GM12878 (cell line): Measurements from ENCODE around the gene VPS26A. TPM values are rescaled to one million over a fixed set of nuclear protein-coding genes. Genes with fewer than 3 reads are reported as not detected.

Source experiments
- BCL3 ChIP-seq: IDR thresholded peaks from 2 replicates; pipeline ENCODE4 v1.6.1; 2011; ENCODE audit warnings: borderline replicate concordance, low read depth, mild to moderate bottlenecking, moderate library complexity, low read length; ENCODE audit not compliant: insufficient read depth, poor library complexity, severe bottlenecking
- BMI1 ChIP-seq: fragments of 450-650 bp; IDR thresholded peaks from 2 replicates; pipeline ENCODE4 v1.6.1; 2016; ENCODE audit warnings: mild to moderate bottlenecking, moderate library complexity, borderline replicate concordance
- CBFB ChIP-seq: IDR thresholded peaks from 2 replicates; pipeline ENCODE4 v1.6.1; 2016; ENCODE audit warnings: antibody characterized with exemption, low read depth
- CHD1 ChIP-seq: IDR thresholded peaks from 2 replicates; pipeline ENCODE4 v1.6.1; 2012; ENCODE audit warnings: low read depth, low read length, improper control_type of control experiment
- CHD2 ChIP-seq: IDR thresholded peaks from 2 replicates; pipeline ENCODE4 v1.6.1; 2011; ENCODE audit warnings: low read depth, low read length, improper control_type of control experiment, borderline replicate concordance
- CREB1 ChIP-seq: IDR thresholded peaks from 2 replicates; pipeline ENCODE4 v1.6.1; 2012; ENCODE audit warnings: low read depth, mild to moderate bottlenecking, inconsistent platforms
- EED ChIP-seq: sonication (generic); IDR thresholded peaks from 2 replicates; pipeline ENCODE4 v1.6.1; 2016; ENCODE audit warnings: antibody characterized with exemption, low read depth
- EGR1 ChIP-seq, 2 experiments: IDR thresholded peaks; 1 replicate in 1 of 2; 2 replicates in 1 of 2; pipeline ENCODE4 v1.6.1; 2011 to 2012; ENCODE audit warnings: low read depth in 2 of 2, low read length in 2 of 2, borderline replicate concordance in 1 of 2, mild to moderate bottlenecking in 1 of 2, moderate library complexity in 1 of 2
- ELK1 ChIP-seq: IDR thresholded peaks from 2 replicates; pipeline ENCODE4 v1.6.1; 2012; ENCODE audit warnings: low read depth, low read length, improper control_type of control experiment
- EP300 ChIP-seq, 2 experiments: fragments of 150-350 bp in 1 of 2; IDR thresholded peaks; 2 replicates each; pipeline ENCODE4 v1.6.1; 2011 to 2012; ENCODE audit warnings: low read depth in 2 of 2, low read length in 2 of 2, borderline replicate concordance in 1 of 2, improper control_type of control experiment in 1 of 2, inconsistent platforms in 1 of 2; ENCODE audit not compliant: control insufficient read depth in 1 of 2
- EZH2 ChIP-seq: IDR thresholded peaks from 2 replicates; pipeline ENCODE4 v1.6.1; 2012; ENCODE audit warnings: low read depth, mild to moderate bottlenecking, control low read depth, inconsistent platforms, low read length, borderline replicate concordance; ENCODE audit not compliant: control insufficient read depth
- FOXK2 ChIP-seq: fragments of 450-650 bp; IDR thresholded peaks from 2 replicates; pipeline ENCODE4 v1.6.1; 2017; ENCODE audit warnings: mild to moderate bottlenecking, moderate library complexity
- FOXM1 ChIP-seq: IDR thresholded peaks from 2 replicates; pipeline ENCODE4 v1.6.1; 2012; ENCODE audit warnings: low read depth, mild to moderate bottlenecking, inconsistent platforms, low read length, moderate library complexity
- GABPA ChIP-seq: IDR thresholded peaks from 2 replicates; pipeline ENCODE4 v1.6.1; 2014; ENCODE audit warnings: antibody characterized with exemption, low read depth, mild to moderate bottlenecking, inconsistent platforms
- HDAC2 ChIP-seq: fragments of 200-600 bp; sonication (generic); IDR thresholded peaks from 2 replicates; pipeline ENCODE4 v1.6.1; 2017
- IKZF2 ChIP-seq, 2 experiments: fragments of 450-650 bp; IDR thresholded peaks; 2 replicates each; pipeline ENCODE4 v1.6.1; 2017; ENCODE audit warnings: mild to moderate bottlenecking in 2 of 2, moderate library complexity in 2 of 2
- JUND ChIP-seq: IDR thresholded peaks from 2 replicates; pipeline ENCODE4 v1.6.1; 2012; ENCODE audit warnings: low read depth, mild to moderate bottlenecking, low read length, improper control_type of control experiment, moderate library complexity
- MTA3 ChIP-seq: IDR thresholded peaks from 2 replicates; pipeline ENCODE4 v1.6.1; 2012; ENCODE audit warnings: low read length, inconsistent platforms, borderline replicate concordance
- POLR2AphosphoS2 ChIP-seq: IDR thresholded peaks from 2 replicates; pipeline ENCODE4 v1.6.1; 2011; ENCODE audit warnings: low read depth, mild to moderate bottlenecking, low read length, improper control_type of control experiment, moderate library complexity
- RUNX3 ChIP-seq: IDR thresholded peaks from 2 replicates; pipeline ENCODE4 v1.6.1; 2012; ENCODE audit warnings: low read length, inconsistent platforms
- SMC3 ChIP-seq: IDR thresholded peaks from 2 replicates; pipeline ENCODE4 v1.6.1; 2011; ENCODE audit warnings: low read length, improper control_type of control experiment, borderline replicate concordance
- SUPT20H ChIP-seq: IDR thresholded peaks from 2 replicates; pipeline ENCODE4 v1.6.1; 2011; ENCODE audit warnings: low read depth, mild to moderate bottlenecking, low read length, moderate library complexity, borderline replicate concordance; ENCODE audit not compliant: control insufficient read depth
- TAF1 ChIP-seq: IDR thresholded peaks from 2 replicates; pipeline ENCODE4 v1.6.1; 2011; ENCODE audit warnings: mild to moderate bottlenecking, low read depth, low read length, borderline replicate concordance
- TBL1XR1 ChIP-seq: IDR thresholded peaks from 2 replicates; pipeline ENCODE4 v1.6.1; 2012; ENCODE audit warnings: low read depth, low read length, improper control_type of control experiment
- ZBTB11 ChIP-seq: fragments of 450-650 bp; formaldehyde crosslinking; IDR thresholded peaks from 2 replicates; pipeline ENCODE4 v1.5.0; 2022; ENCODE audit warnings: mild to moderate bottlenecking, missing genetic modification characterization
- ZNF207 ChIP-seq: fragments of 450-650 bp; IDR thresholded peaks from 2 replicates; pipeline ENCODE4 v1.6.1; 2014; ENCODE audit warnings: antibody characterized with exemption, mild to moderate bottlenecking, borderline replicate concordance
- ZNF384 ChIP-seq: IDR thresholded peaks from 2 replicates; pipeline ENCODE4 v1.6.1; 2012; ENCODE audit warnings: low read depth, mild to moderate bottlenecking, low read length, improper control_type of control experiment, borderline replicate concordance
- ZSCAN29 ChIP-seq: fragments of 450-650 bp; IDR thresholded peaks from 2 replicates; pipeline ENCODE4 v1.6.1; 2017; ENCODE audit warnings: mild to moderate bottlenecking, moderate library complexity
- polyA plus RNA-seq, 11 experiments: library from polyadenylated mRNA; depleted of rRNA in 4 of 11; unstranded in 6 of 11; stranded (reverse) in 5 of 11; fragments of >200 nt; fragmentation: Nextera tagmentation in 4 of 11; fragmentation: Illumina TruSeq in 1 of 11; extraction: Ambion mirVana in 4 of 11; extraction: Trizol in 1 of 11; gene quantifications; 1 replicate in 1 of 11; 2 replicates in 10 of 11; pipeline versions ENCODE4 v1.2.1 to v1.2.3, GENCODE V29; 2011 to 2016; ENCODE audit warnings: inconsistent platforms in 2 of 11, missing spikeins in 2 of 11, low read depth in 1 of 11
- total RNA-seq, 4 experiments: library from RNA; depleted of rRNA in 3 of 4; stranded (reverse); fragments of >200 nt in 3 of 4; fragmentation: Illumina TruSeq in 1 of 4; extraction: Trizol in 1 of 4; gene quantifications; 2 replicates each; pipeline versions ENCODE4 v1.2.1 to v1.2.3, GENCODE V29; 2013 to 2021

Gene VPS26A
- total and polyA plus RNA-seq, 10 of the 15 experiments (the other 5 are each of a cell fraction or from before 2014, with no cell fraction given) = 16.8 to 72.3 (median 26.8) TPM

- TF ChIP-seq TAF1 = no peak
- peak; percentile 63; the same call in 1 of the 2 replicates for TF ChIP-seq ZNF384
- no peak for TF ChIP-seq GABPA
- no peak for TF ChIP-seq CHD1
- TF ChIP-seq SUPT20H = no peak
- TF ChIP-seq POLR2AphosphoS2 = no peak
- no peak for TF ChIP-seq HDAC2
- no peak for TF ChIP-seq CBFB
- TF ChIP-seq ZBTB11 = no peak
- TF ChIP-seq IKZF2 (IDR thresholded peaks at IDR 0.05) = peak in 1 of 2 experiments; percentile 22; a peak in 1 of 4 replicates
- TF ChIP-seq FOXM1 = no peak
- no peak for TF ChIP-seq EED
- no peak for TF ChIP-seq ZNF207
- TF ChIP-seq CREB1 = no peak
- peak in 1 of 2 experiments; percentile 81; a peak in 2 of 4 replicates for TF ChIP-seq EP300 (IDR thresholded peaks at IDR 0.05; ENCODE audit: borderline replicate concordance in 1 of 2, control insufficient read depth in 1 of 2, low read depth in 2 of 2, low read length in 2 of 2)
- no peak for TF ChIP-seq BCL3
- TF ChIP-seq MTA3 = no peak
- TF ChIP-seq BMI1 = no peak
- TF ChIP-seq SMC3 = no peak
- no peak for TF ChIP-seq ZSCAN29
- no peak for TF ChIP-seq JUND
- TF ChIP-seq CHD2 = no peak
- no peak for TF ChIP-seq TBL1XR1
- no peak for TF ChIP-seq EGR1 (IDR thresholded peaks at IDR 0.05; ENCODE audit: borderline replicate concordance in 1 of 2, low read depth in 2 of 2, low read length in 2 of 2)
- TF ChIP-seq FOXK2 = no peak
- TF ChIP-seq ELK1 = no peak
- no peak for TF ChIP-seq EZH2
- peak; percentile 61; the same call in 1 of the 2 replicates for TF ChIP-seq RUNX3
These were observed 78.4 kb downstream of the VPS26A start (continued) for GRCh38 chr10:69202332-69202731.
